GM10248 (cell line): ENCODE data around the gene CLIC5.

Experiments used
- CTCF ChIA-PET: fragments of 300-600 bp; sonication (Branson Sonifier 250); formaldehyde crosslinking; extraction: SDS; loops from one replicate; lab custom pipeline; 2021; ENCODE audit warnings: antibody characterized with exemption; lab: Yijun Ruan, JAX
- POLR2A ChIA-PET: fragments of 350-650 bp; sonication (Branson Sonifier 250); formaldehyde crosslinking; extraction: SDS; loops from one replicate; lab custom pipeline; 2020; ENCODE audit warnings: antibody characterized with exemption; lab: Yijun Ruan, JAX
- DNase-seq: peaks from one replicate; pipeline ENCODE4 v3.0.0; 2012; ENCODE audit errors: extremely low spot score
- CTCF ChIP-seq: IDR thresholded peaks from 2 replicates; pipeline ENCODE4 v1.5.1; 2012; ENCODE audit warnings: mild to moderate bottlenecking, low read depth; ENCODE audit errors: extremely low read depth, missing control alignments, control extremely low read depth

CLIC5 gene

DNA sequence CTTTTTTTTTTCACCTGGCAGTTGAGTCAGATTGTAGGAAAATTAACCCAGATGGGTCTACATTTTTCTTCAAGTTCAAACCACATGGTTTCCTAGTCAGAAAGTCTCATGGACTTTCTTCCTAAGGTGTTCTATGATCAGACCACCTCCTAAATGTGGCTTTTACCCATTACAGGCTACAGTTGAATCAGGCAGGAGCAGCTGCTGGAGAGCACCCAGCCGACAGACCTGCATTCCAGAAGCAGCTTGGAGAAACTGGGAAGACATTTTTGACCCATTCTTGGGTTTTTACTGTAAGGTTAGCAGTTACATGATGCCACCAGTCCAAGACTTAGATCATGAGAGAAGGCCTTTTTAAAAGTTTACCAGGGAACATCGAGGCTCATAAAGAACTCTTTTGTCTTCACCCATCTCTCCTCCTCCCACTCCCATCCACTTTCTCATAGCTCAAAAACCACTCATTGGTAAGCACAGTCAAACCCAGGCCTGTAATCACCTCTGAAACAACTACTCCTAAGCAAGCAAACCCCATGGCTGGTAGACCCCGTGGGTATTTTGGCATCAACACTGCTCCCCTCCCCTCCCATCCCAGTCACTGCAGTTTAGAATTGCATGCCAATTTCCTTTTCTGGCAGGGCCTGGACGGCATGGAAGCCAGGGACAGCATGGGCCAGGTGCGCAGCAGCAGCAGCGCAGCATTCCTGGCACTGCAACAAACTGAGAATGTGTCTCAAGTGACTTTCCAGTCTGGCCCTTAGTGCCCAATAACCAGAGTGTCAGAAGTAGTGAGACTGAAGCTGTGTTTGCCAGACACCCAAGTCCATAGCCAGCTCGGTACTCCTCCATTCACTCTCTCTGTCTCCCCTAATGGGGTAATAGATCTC is 113.7 kb downstream of the CLIC5 start:
- CTCF ChIA-PET: interaction anchor here (1.9 kb wide), 1 partner anchor 9 kb away, joined by 6 read pairs; no protein-coding TSS in a partner anchor
- POLR2A ChIA-PET: no interaction called here
- no peak for DNase-seq
- no peak for TF ChIP-seq CTCF

DNA sequence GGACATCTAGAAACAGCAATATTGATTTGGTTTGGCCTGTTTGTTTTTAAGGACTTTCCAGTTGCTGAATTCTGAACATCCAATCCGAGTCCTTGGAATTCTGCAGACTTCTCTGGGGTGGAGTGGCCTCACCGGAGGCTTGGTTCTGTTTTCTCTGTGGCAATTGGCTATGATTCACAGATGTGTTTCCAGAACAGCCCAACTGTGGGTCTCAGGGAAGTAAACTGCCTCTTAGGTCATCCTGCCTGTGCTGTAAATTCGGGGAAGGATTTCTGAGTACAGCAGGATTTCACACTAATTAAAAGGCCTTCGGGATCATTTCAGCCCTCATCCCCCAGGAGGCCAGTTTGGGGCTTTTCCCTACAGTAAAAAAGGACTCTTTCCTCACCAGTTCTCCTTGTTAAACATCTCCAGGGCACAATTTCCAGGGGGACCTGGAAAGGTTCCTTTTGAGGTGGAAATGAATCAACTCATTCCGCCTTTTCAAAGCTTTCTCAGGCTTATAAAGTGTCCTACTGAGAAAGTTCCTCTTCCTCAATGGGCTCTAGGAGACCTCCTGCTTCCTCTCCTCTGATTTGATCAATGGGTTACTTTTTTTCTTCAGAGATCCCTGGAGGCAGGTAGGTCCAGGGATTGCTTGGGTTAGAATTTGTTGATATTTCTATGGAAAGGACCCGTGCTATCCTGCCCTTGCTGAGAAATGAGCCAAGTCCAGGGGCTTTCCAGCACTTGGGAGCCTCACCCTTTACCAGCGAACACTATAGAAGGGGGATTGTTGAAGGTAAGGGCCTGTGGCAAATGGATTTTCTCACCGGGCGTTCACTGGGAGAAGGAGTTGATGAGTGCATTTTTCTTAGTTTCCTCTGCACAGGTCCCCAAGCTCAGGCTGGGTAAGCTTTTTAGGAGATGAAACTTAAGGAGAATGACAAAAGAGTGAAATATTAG is 114.6 kb downstream of the CLIC5 start:
- no peak for TF ChIP-seq CTCF

DNA sequence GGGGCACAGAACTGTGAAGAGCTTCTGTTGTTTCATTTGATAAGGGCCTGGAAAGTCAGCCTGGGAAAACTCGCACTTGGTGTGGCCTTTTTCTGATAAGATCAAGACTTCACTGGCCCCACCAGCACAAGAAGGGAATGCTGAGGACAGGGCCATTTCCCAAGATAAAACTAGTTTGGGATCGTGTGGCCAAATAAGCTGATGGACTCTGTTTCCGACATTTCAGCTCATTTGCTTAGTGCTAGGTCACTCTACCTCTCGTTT is 116.0 kb downstream of the CLIC5 start:
- no peak for TF ChIP-seq CTCF

More for the DNA sequence above, 114.6 kb downstream of the CLIC5 start:
- CTCF ChIA-PET: interaction anchor here (1.7 to 2.3 kb wide), 3 partner anchors 8 to 30 kb away, joined by 5 to 6 read pairs (median 6); no protein-coding TSS in a partner anchor
- POLR2A ChIA-PET: no interaction called here
- no peak for DNase-seq

GRCh38 chr6:45898941-45899682 is 116.5 kb downstream of the CLIC5 start:
- TF ChIP-seq CTCF: no peak
- ChIA-PET CTCF (interaction anchor here (1.0 to 2.3 kb wide), 5 partner anchors 15 to 32 kb away, joined by 3 to 6 read pairs (median 4); no protein-coding TSS in a partner anchor), POLR2A (no interaction called here)
- DNase-seq: no peak

More for the DNA sequence above, 116.0 kb downstream of the CLIC5 start:
- ChIA-PET CTCF (interaction anchor here (1.0 to 2.3 kb wide), 3 partner anchors 15 to 31 kb away, joined by 3 to 6 read pairs (median 5); no protein-coding TSS in a partner anchor), POLR2A (no interaction called here)
- DNase-seq: no peak

GRCh38 chr6:45896783-45897441 is 118.7 kb downstream of the CLIC5 start:
- ChIA-PET CTCF (no interaction called here), POLR2A (no interaction called here)
- TF ChIP-seq CTCF: no peak
- DNase-seq: no peak
